ENCODE results near the gene LRMDA.

Gene LRMDA

DNA sequence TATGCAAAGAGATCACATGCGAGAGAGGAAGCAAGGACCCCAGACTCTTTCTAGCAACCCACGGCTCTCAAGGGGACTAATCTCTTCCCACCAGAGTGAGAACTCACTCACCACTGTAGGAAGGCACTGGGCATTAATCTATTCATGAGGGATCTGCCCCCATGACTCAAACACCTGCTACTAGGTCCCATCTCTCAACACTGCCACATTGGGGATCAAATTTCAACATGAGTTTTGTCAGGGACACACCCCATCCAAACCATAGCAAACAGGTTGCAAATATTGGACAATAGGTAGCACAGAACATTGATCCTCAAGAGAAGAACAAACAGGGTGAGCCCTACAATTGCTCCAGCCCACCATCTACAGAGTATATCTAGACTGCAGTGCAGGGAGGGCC lies 740.6 kb downstream of the LRMDA start:
- Histone ChIP-seq H3K9me3 (ENCODE audit: insufficient read depth, low read depth, low read length) (no peaks in the 10 kb centered on the region), H3K27me3 (ENCODE audit: insufficient read depth, low read length, poor library complexity, severe bottlenecking) (no peaks in the 10 kb centered on the region), H2AFZ (ENCODE audit: low read length) (no peak overlapping the region), H3K36me3 (ENCODE audit: insufficient read depth, low read length) (no peaks in the 10 kb centered on the region), H3K4me2 (ENCODE audit: low read depth, low read length, poor library complexity, severe bottlenecking) (no peak overlapping the region), H3K4me3 (ENCODE audit: low read length, poor library complexity, severe bottlenecking) (no peak overlapping the region), H3K9ac (ENCODE audit: low read depth, low read length, poor library complexity, severe bottlenecking) (no peak overlapping the region), H3F3A (ENCODE audit: low read depth) (no peaks in the 10 kb centered on the region), H3K4me1 (ENCODE audit: insufficient read depth, low read length, poor library complexity, severe bottlenecking) (no peaks in the 10 kb centered on the region), H3K9me2 (replicated peaks; ENCODE audit: low read depth, low read length) (no peaks in the 10 kb centered on the region), H3K79me2 (ENCODE audit: insufficient read depth, low read length) (no peaks in the 10 kb centered on the region), H4K20me1 (ENCODE audit: insufficient read depth, low read length, poor library complexity, severe bottlenecking) (no peaks in the 10 kb centered on the region)
- TF ChIP-seq, protein P1, sequence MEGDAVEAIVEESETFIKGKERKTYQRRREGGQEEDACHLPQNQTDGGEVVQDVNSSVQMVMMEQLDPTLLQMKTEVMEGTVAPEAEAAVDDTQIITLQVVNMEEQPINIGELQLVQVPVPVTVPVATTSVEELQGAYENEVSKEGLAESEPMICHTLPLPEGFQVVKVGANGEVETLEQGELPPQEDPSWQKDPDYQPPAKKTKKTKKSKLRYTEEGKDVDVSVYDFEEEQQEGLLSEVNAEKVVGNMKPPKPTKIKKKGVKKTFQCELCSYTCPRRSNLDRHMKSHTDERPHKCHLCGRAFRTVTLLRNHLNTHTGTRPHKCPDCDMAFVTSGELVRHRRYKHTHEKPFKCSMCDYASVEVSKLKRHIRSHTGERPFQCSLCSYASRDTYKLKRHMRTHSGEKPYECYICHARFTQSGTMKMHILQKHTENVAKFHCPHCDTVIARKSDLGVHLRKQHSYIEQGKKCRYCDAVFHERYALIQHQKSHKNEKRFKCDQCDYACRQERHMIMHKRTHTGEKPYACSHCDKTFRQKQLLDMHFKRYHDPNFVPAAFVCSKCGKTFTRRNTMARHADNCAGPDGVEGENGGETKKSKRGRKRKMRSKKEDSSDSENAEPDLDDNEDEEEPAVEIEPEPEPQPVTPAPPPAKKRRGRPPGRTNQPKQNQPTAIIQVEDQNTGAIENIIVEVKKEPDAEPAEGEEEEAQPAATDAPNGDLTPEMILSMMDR (conservative IDR thresholded peaks at IDR 0.05; ENCODE audit: low read length), result no peak

DNA sequence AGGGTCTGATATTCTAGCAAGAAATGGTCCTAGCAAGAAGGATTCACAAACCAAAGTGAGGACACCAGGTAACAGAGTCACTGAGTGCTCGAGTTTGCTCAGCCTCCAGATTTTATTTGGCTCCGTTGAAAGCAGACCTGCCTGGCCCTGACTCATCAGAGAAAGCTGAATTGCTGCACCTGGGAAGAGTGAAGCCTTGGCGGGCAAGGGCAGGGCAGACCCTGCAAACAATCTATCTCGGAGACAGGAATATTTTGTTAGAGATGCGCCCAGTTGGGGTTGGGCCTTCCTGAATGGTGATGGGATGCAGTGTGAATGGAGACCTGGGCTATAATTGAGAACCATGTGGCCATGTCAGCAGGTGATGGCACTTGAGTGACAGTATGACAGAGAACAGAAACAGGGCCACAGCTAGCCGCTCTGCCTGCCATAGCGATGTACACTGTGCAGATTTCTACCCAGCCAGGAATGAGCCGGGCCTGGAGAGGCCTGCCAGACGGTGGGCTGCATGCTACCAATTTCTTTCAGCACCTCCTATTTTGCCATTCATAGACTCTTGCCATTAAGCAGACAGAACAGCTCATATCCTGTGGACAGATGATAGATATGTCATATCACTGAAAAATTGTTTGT lies 744.2 kb downstream of the LRMDA start:
- TF ChIP-seq, protein P1 (conservative IDR thresholded peaks at IDR 0.05; ENCODE audit: low read length), result no peak
- no peak for TF ChIP-seq EZH2phosphoT487 (IDR thresholded peaks at IDR 0.05; ENCODE audit: borderline replicate concordance)
- Histone ChIP-seq H3K4me2 (ENCODE audit: low read depth, low read length, poor library complexity, severe bottlenecking) (no peak overlapping the region), H2AFZ (ENCODE audit: low read length) (no peak overlapping the region), H3K9me2 (replicated peaks; ENCODE audit: low read depth, low read length) (no peaks in the 10 kb centered on the region), H3F3A (ENCODE audit: low read depth) (no peaks in the 10 kb centered on the region), H3K4me1 (ENCODE audit: insufficient read depth, low read length, poor library complexity, severe bottlenecking) (peaks cover 11% of the 10 kb centered on the region), H3K4me3 (ENCODE audit: low read length, poor library complexity, severe bottlenecking) (no peak overlapping the region), H3K79me2 (ENCODE audit: insufficient read depth, low read length) (no peaks in the 10 kb centered on the region), H4K20me1 (ENCODE audit: insufficient read depth, low read length, poor library complexity, severe bottlenecking) (no peaks in the 10 kb centered on the region), H3K36me3 (ENCODE audit: insufficient read depth, low read length) (no peaks in the 10 kb centered on the region), H3K9ac (ENCODE audit: low read depth, low read length, poor library complexity, severe bottlenecking) (no peak overlapping the region), H3K9me3 (ENCODE audit: insufficient read depth, low read depth, low read length) (no peaks in the 10 kb centered on the region), H3K27me3 (ENCODE audit: insufficient read depth, low read length, poor library complexity, severe bottlenecking) (no peaks in the 10 kb centered on the region)

DNA sequence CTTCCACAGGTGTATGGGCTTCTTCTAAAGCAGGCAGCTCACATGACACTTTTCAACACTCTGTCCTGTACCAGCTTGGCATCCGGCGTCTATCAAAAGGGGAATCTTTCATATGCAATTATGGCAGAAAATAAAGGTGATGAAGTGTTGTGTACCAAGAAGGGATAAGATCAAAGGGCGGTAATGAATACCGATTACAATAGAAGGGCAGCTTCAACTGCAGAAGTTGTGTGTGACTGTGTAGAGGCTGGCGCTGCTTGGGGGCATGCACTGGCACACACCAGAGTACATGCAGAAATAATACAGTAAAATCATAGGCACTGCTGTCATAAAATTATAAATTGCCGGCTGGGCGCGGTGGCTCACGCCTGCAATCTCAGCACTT lies 744.7 kb downstream of the LRMDA start:
- Histone ChIP-seq H4K20me1 (ENCODE audit: insufficient read depth, low read length, poor library complexity, severe bottlenecking) (no peaks in the 10 kb centered on the region), H3K4me3 (ENCODE audit: low read length, poor library complexity, severe bottlenecking) (no peak overlapping the region), H3K9me2 (replicated peaks; ENCODE audit: low read depth, low read length) (no peaks in the 10 kb centered on the region), H3K9me3 (ENCODE audit: insufficient read depth, low read depth, low read length) (no peaks in the 10 kb centered on the region), H3K27me3 (ENCODE audit: insufficient read depth, low read length, poor library complexity, severe bottlenecking) (no peaks in the 10 kb centered on the region), H3K4me2 (ENCODE audit: low read depth, low read length, poor library complexity, severe bottlenecking) (no peak overlapping the region), H3K36me3 (ENCODE audit: insufficient read depth, low read length) (no peaks in the 10 kb centered on the region), H3F3A (ENCODE audit: low read depth) (no peaks in the 10 kb centered on the region), H3K79me2 (ENCODE audit: insufficient read depth, low read length) (no peaks in the 10 kb centered on the region), H2AFZ (ENCODE audit: low read length) (no peak overlapping the region), H3K9ac (ENCODE audit: low read depth, low read length, poor library complexity, severe bottlenecking) (no peak overlapping the region), H3K4me1 (ENCODE audit: insufficient read depth, low read length, poor library complexity, severe bottlenecking) (peaks cover 11% of the 10 kb centered on the region)
- TF ChIP-seq, protein P1 (conservative IDR thresholded peaks at IDR 0.05; ENCODE audit: low read length), result no peak
- TF ChIP-seq EZH2phosphoT487 (IDR thresholded peaks at IDR 0.05; ENCODE audit: borderline replicate concordance), result no peak

All from Loucy (cell line).